ENCODE results near the gene FGF3. TPM values are rescaled to one million over a fixed set of nuclear protein-coding genes. Genes with fewer than 3 reads are reported as not detected.

FGF3 gene
- total and polyA plus RNA-seq, 10 donors, result not detected

- Histone ChIP-seq H3K27me3 (replicated peaks in 1 of 7) (peaks cover 0 to 94% (median 48%) of the 10 kb centered on the region in 7 donors), H3K36me3 (no peaks in the 10 kb centered on the region), H3K4me1 (peaks cover 0 to 26% (median 10%) of the 10 kb centered on the region in 6 donors), H3K9me3 (no peaks in the 10 kb centered on the region), H3K27ac (no peak overlapping the region), H3K4me3 (no peak overlapping the region)
- WGBS, 5 donors, result 71 to 84% (median 80%) methylated on average over 4 to 7 of the region's 7 CpGs
- no peak for DNase-seq
- TF ChIP-seq POLR2AphosphoS5 (IDR thresholded peaks at IDR 0.05), result no peak
- TF ChIP-seq POLR2A (IDR thresholded peaks at IDR 0.05), result no peak
- TF ChIP-seq, protein P1, sequence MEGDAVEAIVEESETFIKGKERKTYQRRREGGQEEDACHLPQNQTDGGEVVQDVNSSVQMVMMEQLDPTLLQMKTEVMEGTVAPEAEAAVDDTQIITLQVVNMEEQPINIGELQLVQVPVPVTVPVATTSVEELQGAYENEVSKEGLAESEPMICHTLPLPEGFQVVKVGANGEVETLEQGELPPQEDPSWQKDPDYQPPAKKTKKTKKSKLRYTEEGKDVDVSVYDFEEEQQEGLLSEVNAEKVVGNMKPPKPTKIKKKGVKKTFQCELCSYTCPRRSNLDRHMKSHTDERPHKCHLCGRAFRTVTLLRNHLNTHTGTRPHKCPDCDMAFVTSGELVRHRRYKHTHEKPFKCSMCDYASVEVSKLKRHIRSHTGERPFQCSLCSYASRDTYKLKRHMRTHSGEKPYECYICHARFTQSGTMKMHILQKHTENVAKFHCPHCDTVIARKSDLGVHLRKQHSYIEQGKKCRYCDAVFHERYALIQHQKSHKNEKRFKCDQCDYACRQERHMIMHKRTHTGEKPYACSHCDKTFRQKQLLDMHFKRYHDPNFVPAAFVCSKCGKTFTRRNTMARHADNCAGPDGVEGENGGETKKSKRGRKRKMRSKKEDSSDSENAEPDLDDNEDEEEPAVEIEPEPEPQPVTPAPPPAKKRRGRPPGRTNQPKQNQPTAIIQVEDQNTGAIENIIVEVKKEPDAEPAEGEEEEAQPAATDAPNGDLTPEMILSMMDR (IDR thresholded peaks at IDR 0.05 in 8 of 11, conservative IDR thresholded peaks at IDR 0.05 in 3 of 11), result no peak
- intact Hi-C loops (cut with DNase I; ENCODE audit: low total_unique reads), result no loop called here
Measured at GRCh38 chr11:69814411-69814810, 4.8 kb downstream of the FGF3 start.

GRCh38 chr11:69813839-69814238 lies 5.4 kb downstream of the FGF3 start:
- H3K9me3 ChIP-seq, result no peaks in the 10 kb centered on the region
- H3K27ac ChIP-seq, result no peak overlapping the region
- TF ChIP-seq, protein P1 (IDR thresholded peaks at IDR 0.05 in 8 of 11, conservative IDR thresholded peaks at IDR 0.05 in 3 of 11), result no peak
- no peak for TF ChIP-seq POLR2A (IDR thresholded peaks at IDR 0.05)
- TF ChIP-seq POLR2AphosphoS5 (IDR thresholded peaks at IDR 0.05), result no peak
- 81 to 92% (median 83%) methylated on average over 2 of the region's 2 CpGs for WGBS, 5 donors
- no peak for DNase-seq
- intact Hi-C loops (cut with DNase I; ENCODE audit: low total_unique reads), result no loop called here
- no peak overlapping the region for H3K4me3 ChIP-seq
- peaks cover 0 to 26% (median 10%) of the 10 kb centered on the region in 6 donors for H3K4me1 ChIP-seq
- H3K27me3 ChIP-seq (replicated peaks in 1 of 7), result peaks cover 0 to 92% (median 42%) of the 10 kb centered on the region in 7 donors
- H3K36me3 ChIP-seq, result no peaks in the 10 kb centered on the region

GRCh38 chr11:69812946-69813345 lies 6.3 kb downstream of the FGF3 start:
- intact Hi-C loops (cut with DNase I; ENCODE audit: low total_unique reads), result no loop called here
- H3K4me3 ChIP-seq, result no peak overlapping the region
- 71 to 83% (median 77%) methylated on average over 9 to 10 of the region's 10 CpGs for WGBS, 5 donors
- H3K27ac ChIP-seq, result no peak overlapping the region
- H3K9me3 ChIP-seq, result no peaks in the 10 kb centered on the region
- peaks cover 0 to 17% (median 7%) of the 10 kb centered on the region in 6 donors for H3K4me1 ChIP-seq
- no peak for DNase-seq
- TF ChIP-seq POLR2A (IDR thresholded peaks at IDR 0.05), result no peak
- TF ChIP-seq POLR2AphosphoS5 (IDR thresholded peaks at IDR 0.05), result no peak
- TF ChIP-seq, protein P1 (IDR thresholded peaks at IDR 0.05 in 8 of 11, conservative IDR thresholded peaks at IDR 0.05 in 3 of 11), result no peak
- peaks cover 0 to 92% (median 33%) of the 10 kb centered on the region in 7 donors for H3K27me3 ChIP-seq (replicated peaks in 1 of 7)
- H3K36me3 ChIP-seq, result no peaks in the 10 kb centered on the region

DNA sequence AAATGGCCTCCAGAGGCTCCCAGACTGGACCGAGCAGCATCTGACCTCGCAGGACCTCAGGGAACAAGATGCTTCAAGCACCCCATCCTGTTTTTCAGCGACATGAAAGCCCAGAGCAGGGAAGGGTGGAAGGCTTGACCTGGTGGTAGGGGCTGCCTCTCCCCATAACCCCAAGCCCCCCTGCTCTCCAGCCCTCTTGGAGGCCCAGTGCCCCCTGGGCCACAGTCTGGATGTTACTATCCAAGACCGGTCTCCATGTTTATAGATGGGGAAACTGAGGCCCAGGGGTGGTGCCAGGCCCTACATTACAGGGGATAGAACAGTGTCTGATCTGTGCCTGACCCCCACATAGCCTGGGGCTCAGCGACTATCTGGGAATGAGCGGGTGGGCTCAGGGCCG lies 7.0 kb downstream of the FGF3 start:
- 75 to 89% (median 83%) methylated on average over 4 to 7 of the region's 7 CpGs for WGBS, 5 donors
- TF ChIP-seq POLR2A (IDR thresholded peaks at IDR 0.05), result no peak
- no peak for TF ChIP-seq POLR2AphosphoS5 (IDR thresholded peaks at IDR 0.05)
- TF ChIP-seq, protein P1 (IDR thresholded peaks at IDR 0.05 in 8 of 11, conservative IDR thresholded peaks at IDR 0.05 in 3 of 11), result no peak
- DNase-seq, result no peak

More for the DNA sequence above, 7.0 kb downstream of the FGF3 start:
- Histone ChIP-seq H3K4me3 (no peak overlapping the region), H3K36me3 (no peaks in the 10 kb centered on the region), H3K4me1 (peaks cover 0 to 10% (median 2%) of the 10 kb centered on the region in 6 donors), H3K9me3 (no peaks in the 10 kb centered on the region), H3K27me3 (replicated peaks in 1 of 7) (peaks cover 0 to 92% (median 32%) of the 10 kb centered on the region in 7 donors), H3K27ac (no peak overlapping the region)
- intact Hi-C loops (cut with DNase I; ENCODE audit: low total_unique reads), result no loop called here

Measured in spleen (tissue), 11 donors.